ENCODE results near the gene WNK2. TPM values are rescaled to one million over a fixed set of nuclear protein-coding genes. Genes with fewer than 3 reads are reported as not detected.
"Not testable (repeated sequence)": the region's sequence is repeated elsewhere in the genome, so short reads cannot be mapped to it uniquely, and the experiment has no call there.

WNK2 gene
- total and polyA plus RNA-seq, 2 donors (not counting 3 experiments of a cell fraction or from before 2014, with no cell fraction given) = not detected

- BruUV-seq (replicated peaks) = no TSS peak
- TF ChIP-seq MAX (IDR thresholded peaks at IDR 0.05; ENCODE audit: insufficient read depth, insufficient read length) = no peak
- no peaks in the 10 kb centered on the region for H3K9me1 ChIP-seq (replicated peaks; ENCODE audit: control insufficient read depth, extremely low read depth, insufficient read depth, low read length)
- no peaks in the 10 kb centered on the region for H3K9me3 ChIP-seq (replicated peaks; ENCODE audit: control insufficient read depth, insufficient read depth, low read length)
- H4K20me1 ChIP-seq (replicated peaks; ENCODE audit: control insufficient read depth, extremely low read depth, insufficient read depth, low read length) = no peaks in the 10 kb centered on the region
- DNase-seq (ENCODE audit: low read depth, low spot score) (no peak), FAIRE-seq (no peak)
- dilution Hi-C loops (cut with MboI; ENCODE audit: extremely low pct_ligation_motif_present, low sequenced_read_pairs) = no loop called here
- CTCF ChIA-PET = no interaction called here
- no peak overlapping the region for H3K9ac ChIP-seq (replicated peaks; ENCODE audit: extremely low read depth, insufficient read depth, low read length)
- H3K4me1 ChIP-seq (ENCODE audit: control insufficient read depth, extremely low read depth, insufficient read depth, low read length) = no peaks in the 10 kb centered on the region
- H3K27ac ChIP-seq (ENCODE audit: insufficient read depth, low read depth, low read length) = no peak overlapping the region
- no peak overlapping the region for H3K4me2 ChIP-seq (ENCODE audit: insufficient read depth, low read length)
- no peaks in the 10 kb centered on the region for H3K27me3 ChIP-seq (ENCODE audit: control insufficient read depth in 2 of 2, insufficient read depth in 2 of 2, low read length in 2 of 2)
- no peaks in the 10 kb centered on the region for H3K36me3 ChIP-seq (ENCODE audit: control insufficient read depth in 2 of 2, extremely low read depth in 1 of 2, insufficient read depth in 2 of 2, low read length in 2 of 2)
- no peak overlapping the region for H2AFZ ChIP-seq (ENCODE audit: low read depth, low read length)
- POLR2A ChIA-PET = no interaction called here
- intact Hi-C loops (cut with micrococcal nuclease) = no loop called here
- H3K4me3 ChIP-seq (replicated peaks in 1 of 3; ENCODE audit: insufficient read depth in 1 of 3, low read depth in 1 of 3, low read length in 3 of 3) = no peak overlapping the region
- no peaks in the 10 kb centered on the region for H3K79me2 ChIP-seq (ENCODE audit: control insufficient read depth, insufficient read depth, low read length)
These were observed 182.1 kb downstream of the WNK2 start for GRCh38 chr9:93366119-93366447.

- dilution Hi-C loops (cut with MboI; ENCODE audit: extremely low pct_ligation_motif_present, low sequenced_read_pairs); intact Hi-C loops (cut with micrococcal nuclease): not testable (repeated sequence)
These were observed 182.5 kb downstream of the WNK2 start for GRCh38 chr9:93366486-93366885.

More at GRCh38 chr9:93366486-93366885, 182.5 kb downstream of the WNK2 start:
- H3K9me1 ChIP-seq (replicated peaks; ENCODE audit: control insufficient read depth, extremely low read depth, insufficient read depth, low read length); H3K79me2 ChIP-seq (ENCODE audit: control insufficient read depth, insufficient read depth, low read length); H3K4me2 ChIP-seq (ENCODE audit: insufficient read depth, low read length); H3K9ac ChIP-seq (replicated peaks; ENCODE audit: extremely low read depth, insufficient read depth, low read length); H3K4me3 ChIP-seq (replicated peaks in 1 of 3; ENCODE audit: insufficient read depth in 1 of 3, low read depth in 1 of 3, low read length in 3 of 3); H2AFZ ChIP-seq (ENCODE audit: low read depth, low read length); H3K27ac ChIP-seq (ENCODE audit: insufficient read depth, low read depth, low read length); H4K20me1 ChIP-seq (replicated peaks; ENCODE audit: control insufficient read depth, extremely low read depth, insufficient read depth, low read length); H3K4me1 ChIP-seq (ENCODE audit: control insufficient read depth, extremely low read depth, insufficient read depth, low read length); BruUV-seq (replicated peaks); DNase-seq (ENCODE audit: low read depth, low spot score); H3K36me3 ChIP-seq (ENCODE audit: control insufficient read depth in 2 of 2, extremely low read depth in 1 of 2, insufficient read depth in 2 of 2, low read length in 2 of 2); FAIRE-seq; H3K27me3 ChIP-seq (ENCODE audit: control insufficient read depth in 2 of 2, insufficient read depth in 2 of 2, low read length in 2 of 2); POLR2A ChIA-PET; H3K9me3 ChIP-seq (replicated peaks; ENCODE audit: control insufficient read depth, insufficient read depth, low read length); CTCF ChIA-PET: not testable (repeated sequence)

Data from endothelial cell of umbilical vein (primary cell).